IMR-90 (cell line): ENCODE measurements around the gene CCN6. TPM values are rescaled to one million over a fixed set of nuclear protein-coding genes. Genes with fewer than 3 reads are reported as not detected.

ENCODE experiments used
- ATAC-seq: fragments of 200-7000 bp; cut with Tn5 transposase; 2 replicates; pipeline ENCODE4 v1.9.1; 2020; ENCODE audit warnings: low read depth, mild to moderate bottlenecking, moderate library complexity
- BruUV-seq: library from RNA; stranded (reverse); fragments of 400-500 nt; replicated peaks from 2 replicates; lab custom pipeline; 2021; lab: Mats Ljungman, UMichigan
- CTCF ChIA-PET: fragments of 300-600 bp; formaldehyde crosslinking; extraction: SDS; loops from one replicate; lab custom pipeline; 2021; ENCODE audit warnings: antibody characterized with exemption; lab: Yijun Ruan, JAX
- POLR2A ChIA-PET: fragments of 300-600 bp; sonication (Branson Sonifier 250); formaldehyde crosslinking; loops from one replicate; lab custom pipeline; 2022; ENCODE audit warnings: antibody characterized with exemption; ENCODE audit not compliant: unreplicated experiment; lab: Charles Lee
- DNase-seq: peaks from one replicate; pipeline ENCODE4 v3.0.0; 2013
- H2AFZ ChIP-seq: replicated peaks from 2 replicates; pipeline ENCODE3; 2013; ENCODE audit warnings: low read length, mild to moderate bottlenecking; ENCODE audit not compliant: poor library complexity
- H2AK5ac ChIP-seq: 2 replicates; pipeline ENCODE4 v1.6.1; 2013; ENCODE audit warnings: low read depth, low read length, inconsistent platforms
- H2AK9ac ChIP-seq: replicated peaks from 2 replicates; pipeline ENCODE3; 2013; ENCODE audit warnings: mild to moderate bottlenecking, low read depth, low read length, moderate library complexity; ENCODE audit not compliant: poor library complexity
- H2BK120ac ChIP-seq: 2 replicates; pipeline ENCODE4 v1.6.1; 2013; ENCODE audit warnings: low read depth, low read length, inconsistent platforms
- H2BK15ac ChIP-seq: 3 replicates; pipeline ENCODE4 v1.6.1; 2013; ENCODE audit warnings: low read depth, low read length, inconsistent platforms
- H2BK20ac ChIP-seq: 2 replicates; pipeline ENCODE4 v1.6.1; 2013; ENCODE audit warnings: low read depth, mild to moderate bottlenecking, inconsistent platforms, low read length, moderate library complexity
- H2BK5ac ChIP-seq: 2 replicates; pipeline ENCODE4 v1.6.1; 2013; ENCODE audit warnings: mild to moderate bottlenecking, low read depth, low read length, inconsistent platforms; ENCODE audit not compliant: poor library complexity, severe bottlenecking
- H3K14ac ChIP-seq: replicated peaks from 2 replicates; pipeline ENCODE4 v1.6.1; 2013; ENCODE audit warnings: low read depth, low read length, inconsistent platforms
- H3K18ac ChIP-seq: 2 replicates; pipeline ENCODE4 v1.6.1; 2013; ENCODE audit warnings: low read depth, low read length, control low read depth
- H3K23ac ChIP-seq: 2 replicates; pipeline ENCODE4 v1.6.1; 2013; ENCODE audit warnings: low read depth, low read length, inconsistent platforms
- H3K27ac ChIP-seq: 2 replicates; pipeline ENCODE4 v1.5.1; 2013; ENCODE audit warnings: mild to moderate bottlenecking, control low read depth, low read length; ENCODE audit not compliant: insufficient read depth
- H3K27me3 ChIP-seq: 2 replicates; pipeline ENCODE4 v1.6.1; 2013; ENCODE audit warnings: low read length; ENCODE audit not compliant: control insufficient read depth, insufficient read depth
- H3K36me3 ChIP-seq: 2 replicates; pipeline ENCODE4 v1.6.1; 2013; ENCODE audit warnings: low read length, mixed read lengths; ENCODE audit not compliant: control insufficient read depth, insufficient read depth
- H3K4ac ChIP-seq: 2 replicates; pipeline ENCODE4 v1.6.1; 2013; ENCODE audit warnings: low read depth, low read length, inconsistent platforms
- H3K4me1 ChIP-seq: 2 replicates; pipeline ENCODE4 v1.6.1; 2013; ENCODE audit warnings: low read length, mixed read lengths; ENCODE audit not compliant: control insufficient read depth, insufficient read depth
- H3K4me2 ChIP-seq: 2 replicates; pipeline ENCODE4 v1.6.1; 2013; ENCODE audit warnings: low read depth, mild to moderate bottlenecking, control low read depth, low read length, moderate library complexity
- H3K4me3 ChIP-seq: 2 replicates; pipeline ENCODE4 v1.5.1; 2013; ENCODE audit warnings: low read depth, mild to moderate bottlenecking, control low read depth, low read length, moderate library complexity; ENCODE audit not compliant: insufficient read depth
- H3K56ac ChIP-seq: 2 replicates; pipeline ENCODE4 v1.6.1; 2013; ENCODE audit warnings: low read length, inconsistent platforms; ENCODE audit not compliant: insufficient read depth; ENCODE audit errors: extremely low read depth
- H3K79me1 ChIP-seq, 2 experiments: 2 replicates each; pipeline ENCODE4 v1.6.1; 2013; ENCODE audit warnings: low read length in 2 of 2, inconsistent platforms in 1 of 2, low read depth in 1 of 2
- H3K9ac ChIP-seq: 2 replicates; pipeline ENCODE4 v1.6.1; 2013; ENCODE audit warnings: low read depth, low read length, control low read depth
- H3K9me1 ChIP-seq: 2 replicates; pipeline ENCODE4 v1.6.1; 2013; ENCODE audit warnings: low read length, inconsistent platforms; ENCODE audit not compliant: insufficient read depth
- H3K9me3 ChIP-seq: 2 replicates; pipeline ENCODE4 v1.6.1; 2013; ENCODE audit warnings: low read length; ENCODE audit not compliant: control insufficient read depth, insufficient read depth
- H4K20me1 ChIP-seq: 2 replicates; pipeline ENCODE4 v1.6.1; 2013; ENCODE audit warnings: low read length, inconsistent platforms; ENCODE audit not compliant: insufficient read depth
- H4K5ac ChIP-seq: 2 replicates; pipeline ENCODE4 v1.6.1; 2013; ENCODE audit warnings: mild to moderate bottlenecking, low read depth, low read length, control low read depth
- H4K8ac ChIP-seq, 2 experiments: 2 replicates each; pipeline ENCODE4 v1.6.1; 2013; ENCODE audit warnings: low read depth in 2 of 2, low read length in 2 of 2, control low read depth in 1 of 2, inconsistent platforms in 1 of 2
- H4K91ac ChIP-seq: 2 replicates; pipeline ENCODE4 v1.6.1; 2013; ENCODE audit warnings: low read depth, low read length, inconsistent platforms; ENCODE audit not compliant: insufficient read depth
- BHLHE40 ChIP-seq: fragments of 150-350 bp; IDR thresholded peaks from 2 replicates; pipeline ENCODE4 v1.6.1; 2016; ENCODE audit warnings: mild to moderate bottlenecking, low read depth, low read length
- MAZ ChIP-seq: IDR thresholded peaks from 2 replicates; pipeline ENCODE4 v1.6.1; 2012; ENCODE audit warnings: low read depth, mild to moderate bottlenecking, low read length, improper control_type of control experiment, moderate library complexity, borderline replicate concordance
- MXI1 ChIP-seq: IDR thresholded peaks from 2 replicates; pipeline ENCODE4 v1.6.1; 2012; ENCODE audit warnings: low read depth, mild to moderate bottlenecking, low read length, moderate library complexity, borderline replicate concordance
- NFE2L2 ChIP-seq: fragments of 150-350 bp; IDR thresholded peaks from 2 replicates; pipeline ENCODE4 v1.6.1; 2016; ENCODE audit warnings: low read depth, mild to moderate bottlenecking, low read length
- WGBS, 2 experiments: methylation state at CpG; one replicate each; pipeline versions ENCODE4 v1.1.5 to v1.1.7; 2013; ENCODE audit warnings: missing lambda C conversion rate in 2 of 2; ENCODE audit not compliant: insufficient read length in 1 of 2; ENCODE audit errors: extremely low coverage in 2 of 2; 5-methylcytosine and 5-hydroxymethylcytosine counted together
- dilution Hi-C: fragments of 300-500 bp; cut with HindIII; formaldehyde crosslinking; loops from one replicate; pipeline ENCODE4 v1.14.3; 2018; ENCODE audit warnings: low sequenced_read_pairs; ENCODE audit not compliant: unreplicated experiment
- in situ Hi-C: fragments of 300-500 bp; cut with MboI; formaldehyde crosslinking; loops from 3 replicates; pipeline ENCODE4 v1.14.3; 2019; ENCODE audit warnings: low sequenced_read_pairs, inconsistent platforms, mixed read lengths
- intact Hi-C: fragments of 100-400 bp; cut with micrococcal nuclease; formaldehyde crosslinking; loops from 2 replicates; pipeline ENCODE4 v1.10.0; 2022
- polyA plus RNA-seq, 3 experiments: library from polyadenylated mRNA; depleted of rRNA; stranded (reverse); fragments of >200 nt; gene quantifications; 2 replicates each; pipeline ENCODE4 v1.2.3, GENCODE V29; 2012; ENCODE audit warnings: low replicate concordance in 1 of 3
- total RNA-seq: library from RNA; depleted of rRNA; stranded (reverse); fragments of >200 nt; gene quantifications from 2 replicates; pipeline ENCODE4 v1.2.3, GENCODE V29; 2012
- TF ChIP-seq, protein P1 (sequence below): fragments of 150-350 bp; IDR thresholded peaks from 2 replicates; pipeline ENCODE4 v1.6.1; 2017; ENCODE audit warnings: mild to moderate bottlenecking, antibody characterized with exemption, low read length, low read depth

Gene CCN6
- total and polyA plus RNA-seq, 2 of the 4 experiments (the other 2 are of a cell fraction) = not detected

DNA sequence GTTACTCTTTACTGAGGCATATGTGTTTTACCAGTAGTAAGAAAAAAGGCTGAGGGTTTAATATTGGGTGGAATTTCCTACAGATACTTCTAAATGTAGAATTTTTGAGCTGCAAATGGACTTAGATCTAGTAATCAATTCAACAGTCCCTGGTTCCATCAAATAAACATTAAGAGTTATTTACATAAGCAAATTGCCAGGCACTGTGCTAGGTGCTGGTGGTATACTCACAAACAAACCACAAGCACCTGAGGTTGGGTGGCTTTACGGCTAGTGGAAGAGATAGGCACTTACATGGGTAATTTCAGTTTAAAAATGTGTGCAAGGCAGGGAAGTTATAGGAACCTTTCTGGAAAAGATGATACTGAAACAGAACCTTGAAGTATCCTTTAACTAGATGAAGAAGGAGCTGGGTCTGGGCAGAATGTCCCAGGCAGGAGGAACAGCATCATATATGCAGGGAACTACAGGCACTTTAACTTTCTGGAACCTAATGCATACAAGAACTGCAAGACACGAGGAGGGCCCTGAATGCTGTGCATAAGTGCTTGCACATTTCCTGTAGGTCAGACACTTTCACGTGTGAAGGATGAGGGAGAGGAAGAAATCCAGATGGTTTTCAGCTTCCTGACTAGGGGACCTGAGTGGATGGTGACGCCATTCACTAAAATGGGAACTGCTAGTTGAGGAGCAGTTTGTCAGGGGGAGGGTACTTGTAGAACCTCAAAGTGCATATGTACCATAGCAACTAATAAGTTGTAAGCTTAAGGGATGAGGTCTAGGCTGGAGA is 4.5 kb downstream of the CCN6 start:
- in situ Hi-C loops (no loop called here), intact Hi-C loops (no loop called here), dilution Hi-C loops (no loop called here)
- ChIA-PET CTCF (no interaction called here), POLR2A (no interaction called here)
- no peak overlapping the region for H2AK9ac ChIP-seq
- H3K27me3 ChIP-seq = peaks cover 14% of the 10 kb centered on the region
- H3K79me1 ChIP-seq = no peaks in the 10 kb centered on the region
- H3K4ac ChIP-seq = no peak overlapping the region
- H3K36me3 ChIP-seq = no peaks in the 10 kb centered on the region
- H3K9me1 ChIP-seq = no peaks in the 10 kb centered on the region
- no peaks in the 10 kb centered on the region for H3K9me3 ChIP-seq
- no peak overlapping the region for H3K27ac ChIP-seq
- H4K91ac ChIP-seq = no peak overlapping the region
- DNase-seq (peak; percentile 41), ATAC-seq (no peak)
- no peak overlapping the region for H3K18ac ChIP-seq
- H3K14ac ChIP-seq = no peak overlapping the region
- no peak overlapping the region for H3K56ac ChIP-seq
- no peak overlapping the region for H2BK15ac ChIP-seq
- H3K9ac ChIP-seq = no peak overlapping the region
- H4K5ac ChIP-seq = no peak overlapping the region
- WGBS, 2 experiments = 9% methylated on average over 1 of the region's 4 CpGs; no CpG with 5 or more reads in 1 of the 2 experiments
- no peak overlapping the region for H2BK20ac ChIP-seq
- no peaks in the 10 kb centered on the region; the same call in 1 of the 2 replicates for H3K4me1 ChIP-seq
- H2BK120ac ChIP-seq = no peak overlapping the region
- no peak overlapping the region for H3K4me3 ChIP-seq
- no peak overlapping the region for H2AK5ac ChIP-seq
- no peak overlapping the region for H2BK5ac ChIP-seq
- H4K8ac ChIP-seq = no peak overlapping the region
- H3K4me2 ChIP-seq = no peak overlapping the region
- TF ChIP-seq MAZ (no peak), MXI1 (no peak), BHLHE40 (no peak), NFE2L2 (no peak)
- TF ChIP-seq, protein P1, sequence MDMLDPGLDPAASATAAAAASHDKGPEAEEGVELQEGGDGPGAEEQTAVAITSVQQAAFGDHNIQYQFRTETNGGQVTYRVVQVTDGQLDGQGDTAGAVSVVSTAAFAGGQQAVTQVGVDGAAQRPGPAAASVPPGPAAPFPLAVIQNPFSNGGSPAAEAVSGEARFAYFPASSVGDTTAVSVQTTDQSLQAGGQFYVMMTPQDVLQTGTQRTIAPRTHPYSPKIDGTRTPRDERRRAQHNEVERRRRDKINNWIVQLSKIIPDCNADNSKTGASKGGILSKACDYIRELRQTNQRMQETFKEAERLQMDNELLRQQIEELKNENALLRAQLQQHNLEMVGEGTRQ = no peak
- H3K23ac ChIP-seq = no peak overlapping the region
- H4K20me1 ChIP-seq = no peaks in the 10 kb centered on the region
- H2AFZ ChIP-seq = peak overlapping the region; percentile 35
- no TSS peak for BruUV-seq
